AG04449 (cell line): Measurements from ENCODE around the gene SRSF8.

Source experiments
- CTCF ChIA-PET: fragments of 350-600 bp; formaldehyde crosslinking; extraction: SDS; loops from one replicate; lab custom pipeline; 2021; ENCODE audit warnings: antibody characterized with exemption; lab: Yijun Ruan, JAX
- POLR2A ChIA-PET: fragments of 400-600, 350-600 bp; formaldehyde crosslinking; extraction: SDS; loops from one replicate; lab custom pipeline; 2020; ENCODE audit warnings: antibody characterized with exemption, inconsistent platforms; lab: Yijun Ruan, JAX
- DNase-seq: peaks from one replicate; pipeline ENCODE4 v3.0.0-alpha.2; 2010; ENCODE audit warnings: low read depth, low spot score
- H3K4me3 ChIP-seq: 2 replicates; pipeline ENCODE4 v1.5.1; 2011; ENCODE audit warnings: low read depth, mild to moderate bottlenecking, control low read depth, low read length
- TF ChIP-seq, protein P1 (sequence below): IDR thresholded peaks from one replicate; pipeline ENCODE4 v1.5.1; 2011; ENCODE audit warnings: mild to moderate bottlenecking, moderate library complexity, low read length, control low read depth, inconsistent platforms; ENCODE audit not compliant: insufficient read depth; ENCODE audit errors: missing control alignments

The SRSF8 gene

DNA sequence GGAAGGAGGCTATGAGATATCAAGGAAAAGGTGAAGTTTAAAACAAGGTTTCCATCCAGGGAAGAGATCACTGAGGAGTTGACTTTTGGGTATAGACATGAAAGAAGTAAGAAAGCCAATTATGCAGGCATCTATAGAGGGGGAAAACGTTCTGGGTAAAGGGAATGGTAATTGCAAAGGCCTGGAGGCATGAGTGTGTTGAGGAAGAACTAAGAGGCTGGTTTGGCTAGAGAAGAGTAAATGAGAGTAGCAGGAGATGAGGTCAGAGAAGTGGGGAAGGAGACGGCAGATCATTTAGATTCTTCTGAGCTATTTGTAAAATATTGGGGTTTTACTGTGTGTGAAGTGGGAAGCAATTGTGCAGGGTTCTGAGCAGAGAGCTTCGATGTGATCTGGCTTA is 30.5 kb downstream of the SRSF8 start:
- H3K4me3 ChIP-seq: no peak overlapping the region
- POLR2A ChIA-PET: no interaction called here
- TF ChIP-seq, protein P1, sequence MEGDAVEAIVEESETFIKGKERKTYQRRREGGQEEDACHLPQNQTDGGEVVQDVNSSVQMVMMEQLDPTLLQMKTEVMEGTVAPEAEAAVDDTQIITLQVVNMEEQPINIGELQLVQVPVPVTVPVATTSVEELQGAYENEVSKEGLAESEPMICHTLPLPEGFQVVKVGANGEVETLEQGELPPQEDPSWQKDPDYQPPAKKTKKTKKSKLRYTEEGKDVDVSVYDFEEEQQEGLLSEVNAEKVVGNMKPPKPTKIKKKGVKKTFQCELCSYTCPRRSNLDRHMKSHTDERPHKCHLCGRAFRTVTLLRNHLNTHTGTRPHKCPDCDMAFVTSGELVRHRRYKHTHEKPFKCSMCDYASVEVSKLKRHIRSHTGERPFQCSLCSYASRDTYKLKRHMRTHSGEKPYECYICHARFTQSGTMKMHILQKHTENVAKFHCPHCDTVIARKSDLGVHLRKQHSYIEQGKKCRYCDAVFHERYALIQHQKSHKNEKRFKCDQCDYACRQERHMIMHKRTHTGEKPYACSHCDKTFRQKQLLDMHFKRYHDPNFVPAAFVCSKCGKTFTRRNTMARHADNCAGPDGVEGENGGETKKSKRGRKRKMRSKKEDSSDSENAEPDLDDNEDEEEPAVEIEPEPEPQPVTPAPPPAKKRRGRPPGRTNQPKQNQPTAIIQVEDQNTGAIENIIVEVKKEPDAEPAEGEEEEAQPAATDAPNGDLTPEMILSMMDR: no peak
- DNase-seq: no peak
- CTCF ChIA-PET: interaction anchor here (0.7 to 1.6 kb wide), 5 partner anchors 9 to 666 kb away, joined by 3 to 4 read pairs (median 3); partner anchors contain the start of gene SRSF8

DNA sequence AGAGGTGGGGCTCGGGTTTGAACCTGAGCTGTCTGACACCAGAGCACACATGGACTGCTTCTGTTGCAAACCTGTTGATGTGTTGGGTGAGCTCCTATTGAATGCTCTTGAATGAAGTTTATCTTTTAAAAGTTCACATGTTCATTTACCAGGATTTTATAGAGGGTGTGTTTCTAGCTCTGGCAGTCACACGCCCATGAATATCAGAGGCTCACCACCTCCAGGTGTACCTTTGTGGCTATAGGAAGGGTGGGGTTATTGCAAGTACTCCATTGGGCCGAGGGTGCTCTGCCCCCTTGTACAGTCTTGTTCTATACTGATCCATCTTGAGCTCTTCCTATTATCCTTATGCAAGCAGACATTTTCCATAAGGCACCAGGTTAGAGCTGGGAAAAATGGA is 32.1 kb downstream of the SRSF8 start:
- H3K4me3 ChIP-seq: no peak overlapping the region
- ChIA-PET POLR2A (no interaction called here), CTCF (no interaction called here)
- DNase-seq: no peak
- TF ChIP-seq, protein P1: no peak

DNA sequence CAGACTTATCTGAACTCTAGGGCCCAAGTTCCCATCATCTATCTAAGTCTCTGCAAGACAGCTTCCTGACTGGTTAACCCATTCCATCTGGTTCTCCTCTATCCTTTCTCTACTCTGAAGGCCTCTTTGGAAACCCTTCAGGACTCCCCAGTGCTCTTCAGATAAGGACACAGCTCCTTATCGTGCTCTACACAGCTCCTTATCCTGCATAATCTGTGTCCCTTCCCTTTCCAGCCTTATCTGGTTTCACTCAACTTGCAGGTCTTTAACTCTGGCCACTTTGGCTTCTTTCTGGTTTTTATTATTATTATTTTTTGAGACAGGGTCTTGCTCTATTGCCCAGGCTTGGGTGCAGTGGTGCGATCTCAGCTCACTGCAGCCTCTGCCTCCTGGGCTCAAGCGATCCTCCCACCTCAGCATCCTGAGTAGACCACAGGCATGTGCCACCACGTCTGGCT is 33.5 kb downstream of the SRSF8 start:
- DNase-seq: no peak
- TF ChIP-seq, protein P1: no peak
- POLR2A ChIA-PET: no interaction called here
- CTCF ChIA-PET: interaction anchor here (1.3 kb wide), 1 partner anchor 11 kb away, joined by 3 read pairs; no protein-coding TSS in a partner anchor
- H3K4me3 ChIP-seq: no peak overlapping the region

DNA sequence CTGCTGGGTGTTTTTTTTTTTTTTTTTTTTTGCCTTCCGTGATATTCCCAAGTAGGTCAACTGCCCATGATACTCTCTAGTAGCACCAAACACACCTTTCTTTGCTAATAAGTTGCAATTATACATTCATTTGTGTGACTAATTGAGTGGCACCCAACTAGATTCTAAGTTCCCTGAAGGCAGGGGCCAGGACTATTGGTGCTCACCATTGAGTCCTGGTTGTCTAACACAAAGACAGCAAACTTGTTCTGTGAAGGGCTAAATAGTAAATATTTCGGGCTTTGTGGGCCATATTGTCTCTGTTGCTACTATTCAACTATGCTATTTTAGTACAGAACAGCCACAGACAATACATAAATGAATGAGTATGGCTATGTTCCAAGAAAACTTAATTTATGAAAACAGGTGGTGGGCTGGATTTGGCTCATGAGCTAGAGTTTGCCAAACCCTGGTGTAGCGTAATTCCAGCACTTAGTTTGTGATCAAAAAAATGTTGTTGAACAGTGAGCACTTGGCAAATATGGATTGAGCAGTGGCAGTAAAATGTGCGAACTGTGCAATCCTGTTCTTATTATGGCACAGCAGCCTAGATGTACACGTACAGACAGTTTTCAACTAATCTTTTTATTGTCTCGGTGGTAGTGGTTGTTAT is 34.3 kb downstream of the SRSF8 start:
- DNase-seq: no peak
- TF ChIP-seq, protein P1: no peak
- ChIA-PET POLR2A (no interaction called here), CTCF (interaction anchor here (1.3 to 2.9 kb wide), 2 partner anchors 10 kb away, joined by 3 to 10 read pairs; no protein-coding TSS in a partner anchor)
- no peak overlapping the region for H3K4me3 ChIP-seq

DNA sequence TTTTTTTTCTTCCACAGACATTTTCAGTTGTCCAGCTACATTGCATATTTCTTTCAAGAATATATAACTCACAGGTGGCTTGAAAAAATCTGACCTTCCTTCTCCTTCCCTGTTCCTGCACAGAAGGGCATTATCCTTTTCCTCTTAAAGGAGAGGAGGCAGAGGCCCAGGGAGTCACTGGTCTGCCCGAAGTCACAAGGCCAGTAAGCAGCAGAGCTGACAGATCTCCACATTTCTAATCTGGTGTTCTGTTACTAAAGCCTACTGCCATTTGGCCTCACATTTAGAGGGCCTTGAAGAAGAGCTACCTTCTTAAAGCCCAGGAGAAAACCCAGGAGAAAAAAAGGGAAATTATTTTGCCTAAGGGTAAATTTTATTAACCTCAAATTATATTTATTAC is 35.2 kb downstream of the SRSF8 start:
- DNase-seq: no peak
- CTCF ChIA-PET: interaction anchor here (0.7 to 2.9 kb wide), 3 partner anchors 8 to 934 kb away, joined by 3 to 11 read pairs (median 10); no protein-coding TSS in a partner anchor
- H3K4me3 ChIP-seq: no peak overlapping the region
- POLR2A ChIA-PET: no interaction called here
- TF ChIP-seq, protein P1: no peak

DNA sequence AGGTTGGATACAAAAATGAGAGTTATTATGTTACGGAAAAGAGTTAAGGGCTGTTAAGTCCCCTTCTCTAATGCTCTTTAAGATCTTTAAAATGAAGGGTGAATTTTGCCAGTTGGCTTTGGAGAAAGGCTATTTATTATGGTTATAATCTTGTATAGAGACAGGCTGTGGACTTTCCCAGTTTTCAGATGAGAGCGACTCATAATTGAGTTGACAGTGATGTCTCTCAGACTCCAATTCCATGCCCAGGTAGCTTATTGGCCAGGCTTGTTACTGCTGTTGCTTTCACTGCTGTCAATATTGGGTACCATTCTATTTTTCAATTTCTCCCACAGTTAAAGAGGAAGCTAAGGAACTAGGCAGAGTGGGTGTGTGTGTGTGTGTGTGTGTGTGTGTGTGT is 36.0 kb downstream of the SRSF8 start:
- no peak for DNase-seq
- ChIA-PET POLR2A (no interaction called here), CTCF (interaction anchor here (1.3 to 2.9 kb wide), 3 partner anchors 9 to 45 kb away, joined by 4 to 11 read pairs (median 10); no protein-coding TSS in a partner anchor)
- TF ChIP-seq, protein P1: no peak
- no peak overlapping the region for H3K4me3 ChIP-seq
